Esophagus squamous epithelium (tissue), 4 donors: ENCODE data around the gene HVCN1.

ENCODE experiments used
- POLR2A ChIP-seq, 4 donors: fragments of 450-650 bp; IDR thresholded peaks; one replicate each; pipeline ENCODE4 v1.6.1; 2017; ENCODE audit warnings: antibody characterized with exemption in 4 of 4, mild to moderate bottlenecking in 4 of 4, moderate library complexity in 3 of 4
- TF ChIP-seq, protein P1 (sequence below), 6 experiments: fragments of 450-650 bp in 4 of 6; fragments of 200-600 bp in 2 of 6; sonication (generic) in 2 of 6; IDR thresholded peaks; one replicate each; pipeline ENCODE4 v1.5.1; 2016 to 2019; ENCODE audit warnings: antibody characterized with exemption in 6 of 6, mild to moderate bottlenecking in 4 of 6, moderate library complexity in 4 of 6

DNA sequence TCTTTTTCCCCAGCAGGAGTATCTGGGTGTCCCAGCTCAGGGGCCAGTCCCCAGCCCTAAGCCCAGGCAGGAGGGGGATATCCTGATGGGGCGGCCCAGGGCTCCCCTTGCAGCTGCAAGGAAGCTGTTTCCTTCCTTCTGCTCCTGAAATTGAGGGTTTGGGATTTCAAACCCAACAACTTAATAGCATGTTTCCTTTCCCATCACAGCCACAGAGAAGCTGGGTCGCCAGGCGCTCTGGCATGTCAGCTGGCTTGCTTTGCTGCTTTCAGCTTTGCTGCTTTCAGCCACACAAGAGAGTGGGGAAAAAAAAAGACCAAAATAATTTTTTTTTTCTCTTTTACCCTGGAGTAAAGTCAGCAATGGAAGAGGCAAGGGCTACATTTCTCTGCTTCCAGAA lies 30.0 kb downstream of the HVCN1 start:
- no peak for TF ChIP-seq POLR2A (IDR thresholded peaks at IDR 0.05)
- TF ChIP-seq, protein P1, sequence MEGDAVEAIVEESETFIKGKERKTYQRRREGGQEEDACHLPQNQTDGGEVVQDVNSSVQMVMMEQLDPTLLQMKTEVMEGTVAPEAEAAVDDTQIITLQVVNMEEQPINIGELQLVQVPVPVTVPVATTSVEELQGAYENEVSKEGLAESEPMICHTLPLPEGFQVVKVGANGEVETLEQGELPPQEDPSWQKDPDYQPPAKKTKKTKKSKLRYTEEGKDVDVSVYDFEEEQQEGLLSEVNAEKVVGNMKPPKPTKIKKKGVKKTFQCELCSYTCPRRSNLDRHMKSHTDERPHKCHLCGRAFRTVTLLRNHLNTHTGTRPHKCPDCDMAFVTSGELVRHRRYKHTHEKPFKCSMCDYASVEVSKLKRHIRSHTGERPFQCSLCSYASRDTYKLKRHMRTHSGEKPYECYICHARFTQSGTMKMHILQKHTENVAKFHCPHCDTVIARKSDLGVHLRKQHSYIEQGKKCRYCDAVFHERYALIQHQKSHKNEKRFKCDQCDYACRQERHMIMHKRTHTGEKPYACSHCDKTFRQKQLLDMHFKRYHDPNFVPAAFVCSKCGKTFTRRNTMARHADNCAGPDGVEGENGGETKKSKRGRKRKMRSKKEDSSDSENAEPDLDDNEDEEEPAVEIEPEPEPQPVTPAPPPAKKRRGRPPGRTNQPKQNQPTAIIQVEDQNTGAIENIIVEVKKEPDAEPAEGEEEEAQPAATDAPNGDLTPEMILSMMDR (IDR thresholded peaks at IDR 0.05), result no peak
